ENCODE results near the gene LHFPL4. TPM values are rescaled to one million over a fixed set of nuclear protein-coding genes. Genes with fewer than 3 reads are reported as not detected.
A peak's percentile ranks its signal among the peaks of the same experiment; 100 is the strongest.

The LHFPL4 gene
- total RNA-seq, 4 donors from 2014 or later, result 0.13 to 0.17 (median 0.17) TPM; not detected in 1

DNA sequence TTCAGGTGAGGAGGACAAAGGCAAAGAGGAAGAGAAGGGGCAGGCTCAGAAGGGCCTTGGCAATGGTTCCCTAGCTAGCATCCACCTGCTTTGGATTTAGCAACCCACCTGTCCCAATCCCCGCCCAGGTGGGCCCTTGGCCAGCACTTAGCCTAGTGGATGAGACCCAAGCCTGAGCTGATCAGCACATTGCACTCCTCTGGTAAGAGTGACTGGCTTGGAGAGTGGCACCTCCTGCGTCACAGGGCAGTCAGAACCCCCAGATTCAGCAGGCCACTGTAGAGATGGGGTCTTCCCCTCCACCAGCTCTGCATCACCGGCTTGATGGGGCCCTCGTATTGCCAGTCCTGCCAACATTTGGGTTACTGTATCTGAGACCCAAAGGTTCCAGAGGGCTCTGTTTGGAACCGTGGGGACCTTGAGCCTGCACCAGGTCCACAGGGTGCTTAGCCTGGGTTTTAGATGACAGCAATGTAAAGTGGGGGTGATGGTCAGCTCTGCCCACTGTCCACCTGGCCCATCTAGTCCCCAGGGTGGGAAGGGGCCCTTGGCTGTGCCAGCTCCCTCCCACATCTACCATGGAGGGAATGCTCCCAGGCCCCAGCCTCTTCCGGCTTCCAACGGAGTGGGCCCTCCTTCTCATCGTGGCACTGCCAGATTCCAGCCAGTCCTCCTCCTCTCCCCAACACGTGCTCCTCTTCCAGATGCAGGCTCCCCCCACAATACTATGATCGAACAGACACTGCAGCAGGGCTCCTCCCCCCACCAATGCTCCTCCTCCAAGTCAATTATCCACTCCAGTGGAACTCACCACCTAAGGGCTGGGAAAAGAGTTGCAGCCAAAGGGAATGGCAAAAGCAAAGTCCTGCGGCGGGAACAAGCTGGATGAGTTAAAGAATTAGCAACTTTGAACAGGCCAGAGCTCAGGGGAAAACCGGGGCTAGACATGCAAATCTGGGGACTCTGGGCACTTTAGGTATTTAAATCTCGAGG, 45.7 kb downstream of the LHFPL4 start:
- WGBS, result 57% methylated on average over 9 of the region's 14 CpGs
- Histone ChIP-seq H3K9me3 (no peaks in the 10 kb centered on the region), H3K4me3 (no peak overlapping the region), H3K4me1 (no peaks in the 10 kb centered on the region), H3K36me3 (no peaks in the 10 kb centered on the region), H3K27me3 (peaks cover 0 to 37% (median 0%) of the 10 kb centered on the region in 4 donors), H3K27ac (replicated peaks in 1 of 4) (no peak overlapping the region)
- TF ChIP-seq EP300 (IDR thresholded peaks at IDR 0.05) (no peak), POLR2A (IDR thresholded peaks at IDR 0.05; ENCODE audit: low read depth) (no peak), POLR2AphosphoS5 (IDR thresholded peaks at IDR 0.05) (no peak)
- TF ChIP-seq, protein P1, sequence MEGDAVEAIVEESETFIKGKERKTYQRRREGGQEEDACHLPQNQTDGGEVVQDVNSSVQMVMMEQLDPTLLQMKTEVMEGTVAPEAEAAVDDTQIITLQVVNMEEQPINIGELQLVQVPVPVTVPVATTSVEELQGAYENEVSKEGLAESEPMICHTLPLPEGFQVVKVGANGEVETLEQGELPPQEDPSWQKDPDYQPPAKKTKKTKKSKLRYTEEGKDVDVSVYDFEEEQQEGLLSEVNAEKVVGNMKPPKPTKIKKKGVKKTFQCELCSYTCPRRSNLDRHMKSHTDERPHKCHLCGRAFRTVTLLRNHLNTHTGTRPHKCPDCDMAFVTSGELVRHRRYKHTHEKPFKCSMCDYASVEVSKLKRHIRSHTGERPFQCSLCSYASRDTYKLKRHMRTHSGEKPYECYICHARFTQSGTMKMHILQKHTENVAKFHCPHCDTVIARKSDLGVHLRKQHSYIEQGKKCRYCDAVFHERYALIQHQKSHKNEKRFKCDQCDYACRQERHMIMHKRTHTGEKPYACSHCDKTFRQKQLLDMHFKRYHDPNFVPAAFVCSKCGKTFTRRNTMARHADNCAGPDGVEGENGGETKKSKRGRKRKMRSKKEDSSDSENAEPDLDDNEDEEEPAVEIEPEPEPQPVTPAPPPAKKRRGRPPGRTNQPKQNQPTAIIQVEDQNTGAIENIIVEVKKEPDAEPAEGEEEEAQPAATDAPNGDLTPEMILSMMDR (IDR thresholded peaks at IDR 0.05), result no peak
- no peak for DNase-seq (ENCODE audit: extremely low spot score)
- intact Hi-C loops (cut with DNase I), result loop anchor here (10.0 kb wide), 1 partner anchor 137 kb away; the partner anchor contains the start of gene MTMR14

DNA sequence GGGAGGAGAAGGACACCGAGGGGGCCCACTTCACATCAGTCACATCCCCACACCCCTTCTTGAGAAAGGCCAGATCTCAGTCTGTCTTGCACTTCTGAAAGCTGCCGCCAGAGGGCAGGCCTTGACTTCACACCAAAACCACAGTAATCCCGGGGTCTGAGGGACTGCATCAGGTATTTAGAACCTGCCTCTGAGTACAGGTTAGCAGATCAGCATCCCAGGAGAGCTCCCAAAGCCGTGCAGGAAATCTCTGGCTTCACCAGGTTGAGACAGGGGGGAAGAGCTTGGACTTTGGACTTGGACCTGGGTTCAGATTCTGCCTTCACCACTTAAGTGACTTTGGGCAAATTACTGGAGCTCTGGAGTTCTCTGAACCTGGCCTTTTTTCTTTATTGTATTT, 50.3 kb downstream of the LHFPL4 start:
- Histone ChIP-seq H3K27me3 (peaks cover 0 to 49% (median 13%) of the 10 kb centered on the region in 4 donors), H3K4me1 (peaks cover 13 to 15% (median 14%) of the 10 kb centered on the region in 4 donors), H3K9me3 (no peaks in the 10 kb centered on the region), H3K27ac (replicated peaks in 1 of 4) (no peak overlapping the region), H3K36me3 (no peaks in the 10 kb centered on the region), H3K4me3 (no peak overlapping the region)
- 5% methylated on average over 4 of the region's 4 CpGs for WGBS
- intact Hi-C loops (cut with DNase I), result loop anchor here (10.0 kb wide), 1 partner anchor 142 kb away; the partner anchor contains the start of gene MTMR14
- no peak for TF ChIP-seq EP300 (IDR thresholded peaks at IDR 0.05)
- no peak for TF ChIP-seq POLR2AphosphoS5 (IDR thresholded peaks at IDR 0.05)
- TF ChIP-seq, protein P1 (IDR thresholded peaks at IDR 0.05), result peak; percentile 58 to 92 (median 70)
- DNase-seq (ENCODE audit: extremely low spot score), result no peak

DNA sequence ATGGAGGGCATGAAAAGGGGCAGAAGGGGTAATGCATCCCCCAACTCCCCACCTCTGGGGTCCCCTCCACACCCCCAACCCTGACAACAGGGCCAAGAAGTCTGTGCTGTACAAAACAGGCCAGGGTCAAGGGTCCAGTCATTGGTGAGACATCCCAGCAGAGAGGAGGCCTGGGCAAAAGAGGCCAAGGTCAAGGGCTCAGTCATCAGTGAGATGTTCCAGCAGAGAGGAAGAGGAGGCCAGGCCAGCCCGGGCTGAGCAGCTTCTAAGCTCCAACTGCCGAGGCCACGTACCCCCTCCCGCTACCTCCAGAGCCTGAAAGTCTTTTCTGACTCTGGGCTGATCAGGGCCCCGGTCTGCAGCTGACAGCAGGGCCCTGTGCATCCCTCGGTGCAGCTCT, 52.4 kb downstream of the LHFPL4 start:
- peaks cover 13 to 15% (median 14%) of the 10 kb centered on the region in 4 donors for H3K4me1 ChIP-seq
- H3K27me3 ChIP-seq, result peaks cover 0 to 40% (median 13%) of the 10 kb centered on the region in 4 donors
- intact Hi-C loops (cut with DNase I), result loop anchor here (10.0 kb wide), 1 partner anchor 144 kb away; the partner anchor contains the start of gene MTMR14
- no peak for TF ChIP-seq POLR2AphosphoS5 (IDR thresholded peaks at IDR 0.05)
- no peak for TF ChIP-seq EP300 (IDR thresholded peaks at IDR 0.05)
- TF ChIP-seq POLR2A (IDR thresholded peaks at IDR 0.05; ENCODE audit: low read depth), result no peak
- TF ChIP-seq, protein P1 (IDR thresholded peaks at IDR 0.05), result no peak
- H3K36me3 ChIP-seq, result no peaks in the 10 kb centered on the region
- WGBS, result 90% methylated on average over 2 of the region's 6 CpGs
- no peaks in the 10 kb centered on the region for H3K9me3 ChIP-seq
- H3K27ac ChIP-seq (replicated peaks in 1 of 4), result no peak overlapping the region
- no peak for DNase-seq (ENCODE audit: extremely low spot score)
- no peak overlapping the region for H3K4me3 ChIP-seq

DNA sequence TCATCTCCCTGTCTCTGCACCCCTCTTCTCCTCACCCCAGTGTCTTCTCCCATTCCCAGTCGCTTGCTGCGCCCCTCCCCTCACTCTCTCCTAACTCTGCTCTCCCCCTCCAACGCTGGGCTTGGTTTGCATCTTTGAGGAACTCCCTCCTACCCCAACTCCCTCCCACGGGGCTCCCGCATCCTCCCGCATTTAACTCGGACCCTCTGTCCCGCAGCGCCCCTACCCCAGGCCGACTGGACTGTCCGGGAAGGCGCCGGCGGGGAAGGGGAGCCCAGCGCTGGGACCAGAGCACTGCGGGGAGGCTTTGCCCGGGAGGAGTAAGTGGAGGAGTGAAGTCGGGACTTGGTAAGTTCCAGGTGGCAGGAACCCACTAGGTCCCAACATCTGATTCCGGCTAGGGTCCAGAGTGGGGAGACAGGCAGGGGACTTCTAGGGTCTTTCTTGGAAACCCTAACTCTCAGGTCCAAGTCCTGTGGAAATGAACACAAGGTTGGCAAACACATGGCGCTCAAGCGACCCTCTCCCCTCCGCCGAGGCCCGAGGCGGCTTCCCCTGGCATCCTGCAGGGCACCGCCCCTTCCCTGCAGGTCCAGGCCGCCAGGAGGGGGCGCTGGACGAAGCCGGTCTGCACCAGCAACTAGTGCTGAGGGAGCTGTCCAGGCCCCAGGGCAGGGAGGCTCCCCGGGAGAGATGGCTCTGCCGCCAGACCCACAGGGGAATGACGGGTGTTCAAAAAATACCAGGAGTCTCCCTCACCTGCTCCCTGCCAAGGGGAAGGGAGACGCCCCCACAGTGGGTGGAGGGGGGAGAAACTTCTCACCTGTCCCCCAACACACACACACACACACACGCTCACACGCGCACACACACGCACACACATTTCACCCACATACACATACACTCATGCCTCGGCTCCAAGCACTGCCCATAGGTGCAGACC, 53.2 kb downstream of the LHFPL4 start:
- H3K36me3 ChIP-seq, result no peaks in the 10 kb centered on the region
- no peaks in the 10 kb centered on the region for H3K9me3 ChIP-seq
- TF ChIP-seq, protein P1 (IDR thresholded peaks at IDR 0.05), result peak; percentile 23 to 54 (median 30)
- TF ChIP-seq EP300 (IDR thresholded peaks at IDR 0.05), result no peak
- TF ChIP-seq POLR2AphosphoS5 (IDR thresholded peaks at IDR 0.05), result no peak
- peak overlapping the region in 3 of 4 donors; percentile 6 to 25 (median 19) for H3K4me3 ChIP-seq
- no peak overlapping the region for H3K27ac ChIP-seq (replicated peaks in 1 of 4)
- 25% methylated on average over 24 of the region's 39 CpGs for WGBS
- peaks cover 0 to 40% (median 13%) of the 10 kb centered on the region in 4 donors for H3K27me3 ChIP-seq
- intact Hi-C loops (cut with DNase I), result loop anchor here (10.0 kb wide), 1 partner anchor 144 kb away; the partner anchor contains the start of gene MTMR14
- H3K4me1 ChIP-seq, result peaks cover 13 to 15% (median 14%) of the 10 kb centered on the region in 4 donors
- no peak for DNase-seq (ENCODE audit: extremely low spot score)

Measured in esophagus muscularis mucosa (tissue), 4 donors.